IMR-90 (cell line): Measurements from ENCODE around the gene KLHDC7B.

Source experiments
- BHLHE40 ChIP-seq: fragments of 150-350 bp; IDR thresholded peaks from 2 replicates; pipeline ENCODE4 v1.6.1; 2016; ENCODE audit warnings: mild to moderate bottlenecking, low read depth, low read length
- CEBPB ChIP-seq: IDR thresholded peaks from 2 replicates; pipeline ENCODE4 v1.6.1; 2012; ENCODE audit warnings: low read depth, low read length, improper control_type of control experiment
- CTCF ChIP-seq: conservative IDR thresholded peaks from 2 replicates; pipeline ENCODE4 v1.5.1; 2012; ENCODE audit warnings: mild to moderate bottlenecking, low read depth, low read length, improper control_type of control experiment
- ELK1 ChIP-seq: fragments of 150-350 bp; IDR thresholded peaks from 2 replicates; pipeline ENCODE4 v1.6.1; 2016; ENCODE audit warnings: low read depth, mild to moderate bottlenecking, low read length, moderate library complexity, borderline replicate concordance
- FOS ChIP-seq: fragments of 150-350 bp; IDR thresholded peaks from 2 replicates; pipeline ENCODE4 v1.6.1; 2016; ENCODE audit warnings: low read depth, low read length
- MAFK ChIP-seq: IDR thresholded peaks from 2 replicates; pipeline ENCODE4 v1.6.1; 2012; ENCODE audit warnings: low read depth, low read length, improper control_type of control experiment
- MAZ ChIP-seq: IDR thresholded peaks from 2 replicates; pipeline ENCODE4 v1.6.1; 2012; ENCODE audit warnings: low read depth, mild to moderate bottlenecking, low read length, improper control_type of control experiment, moderate library complexity, borderline replicate concordance
- NFE2L2 ChIP-seq: fragments of 150-350 bp; IDR thresholded peaks from 2 replicates; pipeline ENCODE4 v1.6.1; 2016; ENCODE audit warnings: low read depth, mild to moderate bottlenecking, low read length
- POLR2A ChIP-seq: IDR thresholded peaks from 2 replicates; pipeline ENCODE4 v1.6.1; 2012; ENCODE audit warnings: mild to moderate bottlenecking, low read depth, low read length
- RAD21 ChIP-seq: IDR thresholded peaks from 2 replicates; pipeline ENCODE4 v1.6.1; 2012; ENCODE audit warnings: low read length, improper control_type of control experiment
- RFX5 ChIP-seq: IDR thresholded peaks from 2 replicates; pipeline ENCODE4 v1.8.0; 2012; ENCODE audit warnings: low read depth, mild to moderate bottlenecking, low read length, moderate library complexity
- SMC3 ChIP-seq: fragments of 150-350 bp; IDR thresholded peaks from 2 replicates; pipeline ENCODE4 v1.6.1; 2016; ENCODE audit warnings: low read depth, mild to moderate bottlenecking, antibody characterized with exemption, low read length, moderate library complexity
- USF2 ChIP-seq: fragments of 150-350 bp; IDR thresholded peaks from 2 replicates; pipeline ENCODE4 v1.6.1; 2017; ENCODE audit warnings: mild to moderate bottlenecking, antibody characterized with exemption, low read length, low read depth

GRCh38 chr22:50581950-50582492 is 36.3 kb downstream of the KLHDC7B start:
- no peak for TF ChIP-seq CTCF
- no peak for TF ChIP-seq POLR2A
- TF ChIP-seq RFX5, result no peak
- TF ChIP-seq NFE2L2, result no peak
- TF ChIP-seq CEBPB, result no peak
- no peak for TF ChIP-seq ELK1
- no peak for TF ChIP-seq MAFK
- TF ChIP-seq BHLHE40, result no peak
- TF ChIP-seq MAZ, result no peak
- no peak for TF ChIP-seq SMC3
- no peak for TF ChIP-seq RAD21
- no peak for TF ChIP-seq FOS
- no peak for TF ChIP-seq USF2
